Keratinocyte (primary cell): ENCODE results near the gene MPPE1.

Source experiments
- CTCF ChIP-seq, 3 experiments: IDR thresholded peaks in 1 of 3; conservative IDR thresholded peaks in 1 of 3; optimal IDR thresholded peaks in 1 of 3; 2 replicates in 2 of 3; 3 replicates in 1 of 3; pipeline versions ENCODE3 to v1.5.1; 2011; ENCODE audit warnings: low read length in 3 of 3, mild to moderate bottlenecking in 3 of 3, moderate library complexity in 2 of 3, control low read depth in 1 of 3, inconsistent platforms in 1 of 3; ENCODE audit not compliant: insufficient read depth in 2 of 3; ENCODE audit errors: extremely low read depth in 1 of 3
- EZH2 ChIP-seq: IDR thresholded peaks from one replicate; pipeline ENCODE4 v1.6.1; 2012; ENCODE audit warnings: inconsistent platforms, mild to moderate bottlenecking, low read length, moderate library complexity

GRCh38 chr18:11923450-11923849 lies 15.3 kb upstream of the MPPE1 start:
- TF ChIP-seq CTCF (optimal IDR thresholded peaks at IDR 0.05 in 1 of 3, IDR thresholded peaks at IDR 0.05 in 1 of 3, conservative IDR thresholded peaks at IDR 0.05 in 1 of 3; ENCODE audit: extremely low read depth in 1 of 3, insufficient read depth in 2 of 3, low read length in 3 of 3) (no peak), EZH2 (no peak)
